ENCODE results near the gene ETNK2. TPM values are rescaled to one million over a fixed set of nuclear protein-coding genes. Genes with fewer than 3 reads are reported as not detected.

The ETNK2 gene
- total RNA-seq, 4 donors from 2014 or later = 6.1 to 21.1 (median 9.5) TPM

DNA sequence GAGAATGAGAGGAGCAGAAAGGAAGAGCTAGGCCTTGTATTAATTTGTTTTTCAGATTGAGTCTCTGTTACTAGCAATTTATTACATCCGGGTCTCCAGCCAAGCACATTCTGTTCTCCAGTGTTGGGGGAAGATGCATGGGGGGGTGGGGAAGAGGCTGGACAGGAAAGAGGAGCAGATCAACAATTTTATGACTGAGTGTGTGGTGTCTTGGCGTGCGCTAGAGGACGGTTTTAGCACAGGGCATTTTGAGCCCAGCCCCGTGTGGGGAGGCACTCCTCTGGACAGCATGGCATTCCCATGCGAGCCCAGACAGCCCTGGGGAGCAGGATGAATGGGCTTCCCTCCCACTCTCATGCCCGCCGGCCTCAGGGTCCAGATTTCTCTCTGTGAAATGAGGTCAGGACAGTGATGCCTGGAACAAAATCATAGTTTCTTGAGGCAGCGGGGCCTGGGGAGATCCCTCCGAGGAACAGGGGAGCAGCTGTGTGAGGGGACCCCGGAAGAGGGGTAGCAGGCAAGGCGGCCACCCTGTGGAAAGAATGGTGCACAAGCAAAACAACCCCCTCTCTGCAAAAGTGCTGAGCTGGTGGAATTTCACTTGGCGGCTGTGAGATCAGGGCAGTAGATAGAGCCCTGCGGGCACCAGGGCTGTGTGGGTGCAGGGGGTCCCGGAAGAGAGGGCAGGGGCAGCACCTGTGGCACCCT, 62.6 kb downstream of the ETNK2 start:
- H3K27ac ChIP-seq = peak overlapping the region in 3 of 4 donors; percentile 76 to 82 (median 82)
- peaks cover 0 to 98% (median 23%) of the 10 kb centered on the region in 3 donors for H3K4me1 ChIP-seq
- no peaks in the 10 kb centered on the region for H3K36me3 ChIP-seq
- peak; percentile 82 for ATAC-seq
- no peaks in the 10 kb centered on the region for H3K27me3 ChIP-seq
- H3K4me3 ChIP-seq = peak overlapping the region in 1 of 2 donors; percentile 31
- H3K9me3 ChIP-seq = no peaks in the 10 kb centered on the region
- no peak for TF ChIP-seq EP300 (IDR thresholded peaks at IDR 0.05)
- peak; percentile 61 for TF ChIP-seq POLR2AphosphoS5 (IDR thresholded peaks at IDR 0.05)
- TF ChIP-seq, protein P1, sequence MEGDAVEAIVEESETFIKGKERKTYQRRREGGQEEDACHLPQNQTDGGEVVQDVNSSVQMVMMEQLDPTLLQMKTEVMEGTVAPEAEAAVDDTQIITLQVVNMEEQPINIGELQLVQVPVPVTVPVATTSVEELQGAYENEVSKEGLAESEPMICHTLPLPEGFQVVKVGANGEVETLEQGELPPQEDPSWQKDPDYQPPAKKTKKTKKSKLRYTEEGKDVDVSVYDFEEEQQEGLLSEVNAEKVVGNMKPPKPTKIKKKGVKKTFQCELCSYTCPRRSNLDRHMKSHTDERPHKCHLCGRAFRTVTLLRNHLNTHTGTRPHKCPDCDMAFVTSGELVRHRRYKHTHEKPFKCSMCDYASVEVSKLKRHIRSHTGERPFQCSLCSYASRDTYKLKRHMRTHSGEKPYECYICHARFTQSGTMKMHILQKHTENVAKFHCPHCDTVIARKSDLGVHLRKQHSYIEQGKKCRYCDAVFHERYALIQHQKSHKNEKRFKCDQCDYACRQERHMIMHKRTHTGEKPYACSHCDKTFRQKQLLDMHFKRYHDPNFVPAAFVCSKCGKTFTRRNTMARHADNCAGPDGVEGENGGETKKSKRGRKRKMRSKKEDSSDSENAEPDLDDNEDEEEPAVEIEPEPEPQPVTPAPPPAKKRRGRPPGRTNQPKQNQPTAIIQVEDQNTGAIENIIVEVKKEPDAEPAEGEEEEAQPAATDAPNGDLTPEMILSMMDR (IDR thresholded peaks at IDR 0.05) = peak in 1 of 4 experiments; percentile 16
- peak in 1 of 2 donors; percentile 8 for TF ChIP-seq POLR2A (IDR thresholded peaks at IDR 0.05)
- WGBS, 2 donors (ENCODE audit: low coverage in 1 of 2) = 55 to 78% methylated on average over 6 to 10 of the region's 15 CpGs

DNA sequence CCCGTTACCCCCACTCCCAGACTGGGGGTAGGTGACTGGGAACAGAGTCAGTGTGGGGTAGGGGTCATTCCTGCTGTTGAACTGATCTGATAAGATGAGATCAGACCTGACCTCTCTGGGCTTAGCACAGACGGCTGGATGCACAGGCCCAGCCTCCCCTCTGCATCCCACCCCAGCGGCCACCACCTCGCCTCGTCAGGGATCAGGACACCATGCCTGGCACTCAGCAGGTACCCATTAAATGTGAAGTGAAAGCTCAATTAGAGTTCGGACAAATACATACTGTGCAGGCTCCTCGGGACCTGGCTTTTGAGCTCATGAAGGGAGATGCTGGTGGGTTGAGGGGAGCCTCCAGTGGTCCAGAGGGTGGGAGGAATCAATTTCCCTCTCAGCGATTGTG, 63.2 kb downstream of the ETNK2 start:
- Histone ChIP-seq H3K4me1 (peaks cover 0 to 98% (median 28%) of the 10 kb centered on the region in 3 donors), H3K4me3 (peak overlapping the region in 1 of 2 donors; percentile 31), H3K27ac (peak overlapping the region; percentile 51 to 82 (median 79)), H3K27me3 (no peaks in the 10 kb centered on the region), H3K9me3 (no peaks in the 10 kb centered on the region), H3K36me3 (no peaks in the 10 kb centered on the region)
- TF ChIP-seq POLR2A (IDR thresholded peaks at IDR 0.05) = no peak
- no peak for TF ChIP-seq POLR2AphosphoS5 (IDR thresholded peaks at IDR 0.05)
- no peak for TF ChIP-seq EP300 (IDR thresholded peaks at IDR 0.05)
- WGBS, 2 donors (ENCODE audit: low coverage in 1 of 2) = 60 to 65% methylated on average over 2 to 4 of the region's 8 CpGs
- no peak for ATAC-seq

DNA sequence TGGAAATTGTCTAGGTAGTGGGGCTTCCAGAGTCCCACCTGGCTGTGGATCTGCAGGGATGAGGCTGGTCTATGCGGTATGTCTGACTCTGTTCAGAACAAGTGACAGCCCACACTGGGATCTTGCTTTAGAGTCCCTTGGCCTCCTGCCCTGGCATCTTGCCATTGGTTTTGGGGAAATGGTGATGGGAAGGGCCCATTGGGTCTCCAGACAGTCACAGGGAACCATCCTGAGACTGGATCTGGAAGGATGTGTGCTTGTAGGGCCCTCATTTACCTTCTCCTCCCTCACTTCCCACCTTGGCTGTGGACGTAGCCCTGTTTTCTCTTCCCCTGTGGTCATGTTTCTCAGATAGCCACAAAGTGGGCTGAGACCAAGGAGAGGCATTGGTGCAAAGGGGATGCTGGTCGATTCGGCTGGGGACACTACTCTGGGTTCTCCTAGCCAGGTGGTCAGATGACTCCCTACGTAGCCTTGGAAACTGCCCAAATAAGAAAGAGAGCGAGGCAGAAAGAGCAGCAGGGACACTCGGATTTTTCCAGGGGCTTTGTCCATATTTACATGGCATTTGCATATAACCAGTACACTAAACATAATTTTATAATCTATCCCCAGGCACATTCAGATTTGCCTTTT, 63.8 kb downstream of the ETNK2 start:
- Histone ChIP-seq H3K4me1 (peaks cover 0 to 98% (median 28%) of the 10 kb centered on the region in 3 donors), H3K27ac (peak overlapping the region; percentile 51 to 82 (median 79)), H3K27me3 (no peaks in the 10 kb centered on the region), H3K4me3 (peak overlapping the region in 1 of 2 donors; percentile 31), H3K36me3 (no peaks in the 10 kb centered on the region), H3K9me3 (no peaks in the 10 kb centered on the region)
- WGBS, 2 donors (ENCODE audit: low coverage in 1 of 2) = 59 to 64% methylated on average over 4 of the region's 7 CpGs
- no peak for TF ChIP-seq POLR2AphosphoS5 (IDR thresholded peaks at IDR 0.05)
- TF ChIP-seq POLR2A (IDR thresholded peaks at IDR 0.05) = no peak
- ATAC-seq = no peak

DNA sequence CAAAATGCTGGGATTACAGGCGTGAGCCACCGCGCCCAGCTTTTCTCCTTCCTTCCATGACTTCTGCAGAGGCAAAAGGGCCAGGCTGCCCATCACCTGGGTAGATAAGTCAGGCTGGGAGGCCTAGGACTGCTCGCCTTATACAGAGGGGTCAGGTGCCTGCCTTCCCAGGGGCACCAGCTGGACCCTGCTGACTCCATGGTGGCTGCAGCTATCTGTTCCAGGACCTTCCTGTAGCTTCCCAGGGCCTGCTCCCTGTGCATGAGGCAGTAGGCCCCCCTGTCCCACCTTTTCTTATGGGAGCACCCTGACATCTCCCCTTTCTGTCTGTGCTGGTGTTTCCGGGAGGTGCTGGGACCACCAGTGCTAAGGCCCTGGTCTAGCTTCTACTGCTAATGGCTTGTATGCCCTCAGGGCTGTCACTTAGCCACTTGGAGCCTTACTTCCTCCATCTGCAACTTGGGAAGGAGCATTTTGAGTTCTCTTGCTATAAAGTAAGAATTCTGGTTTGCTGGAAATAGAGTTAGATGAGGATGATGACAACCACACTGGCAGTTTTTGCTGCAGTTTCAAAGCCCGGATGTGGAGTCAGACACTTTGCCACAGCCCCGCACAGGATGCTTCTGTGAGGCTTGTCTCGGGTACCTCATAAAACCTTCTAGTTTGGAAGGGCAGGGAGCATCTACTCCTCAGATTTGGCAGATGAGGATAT, 64.5 kb downstream of the ETNK2 start:
- no peaks in the 10 kb centered on the region for H3K9me3 ChIP-seq
- TF ChIP-seq, protein P1 (IDR thresholded peaks at IDR 0.05) = no peak
- no peak for TF ChIP-seq EP300 (IDR thresholded peaks at IDR 0.05)
- TF ChIP-seq POLR2A (IDR thresholded peaks at IDR 0.05) = no peak
- no peak for TF ChIP-seq POLR2AphosphoS5 (IDR thresholded peaks at IDR 0.05)
- no peak overlapping the region for H3K4me3 ChIP-seq
- H3K4me1 ChIP-seq = peaks cover 0 to 98% (median 35%) of the 10 kb centered on the region in 3 donors
- no peak for ATAC-seq
- 73% methylated on average over 7 of the region's 8 CpGs; no CpG with 5 or more reads in 1 of the 2 donors for WGBS, 2 donors (ENCODE audit: low coverage in 1 of 2)
- no peaks in the 10 kb centered on the region for H3K27me3 ChIP-seq
- peak overlapping the region in 3 of 4 donors; percentile 76 to 82 (median 82) for H3K27ac ChIP-seq
- H3K36me3 ChIP-seq = no peaks in the 10 kb centered on the region

DNA sequence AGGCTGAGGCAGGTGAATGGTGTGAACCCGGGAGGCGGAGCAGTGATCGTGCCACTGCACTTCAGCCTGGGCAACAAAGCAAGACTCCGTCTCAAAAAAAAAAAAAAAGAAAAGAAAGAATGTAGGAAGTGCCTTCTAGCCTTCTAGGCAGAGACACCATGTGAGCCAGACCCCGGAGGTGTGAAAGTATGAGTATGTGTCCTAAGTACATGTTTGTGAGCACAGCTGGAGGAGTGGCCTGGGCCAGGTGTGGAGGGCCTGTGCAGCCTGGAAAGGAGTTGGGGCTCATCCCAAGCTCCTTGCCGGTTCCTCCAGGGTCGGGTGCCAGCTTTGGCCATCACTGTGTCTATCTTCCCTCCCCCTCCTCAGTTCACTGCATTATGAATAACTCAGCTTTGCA, 66.0 kb downstream of the ETNK2 start:
- no peak for ATAC-seq
- Histone ChIP-seq H3K27me3 (peaks cover 7% of the 10 kb centered on the region), H3K4me3 (no peak overlapping the region), H3K4me1 (peaks cover 0 to 98% (median 46%) of the 10 kb centered on the region in 3 donors), H3K27ac (peak overlapping the region in 2 of 4 donors; percentile 82), H3K9me3 (no peaks in the 10 kb centered on the region), H3K36me3 (no peaks in the 10 kb centered on the region)
- WGBS, 2 donors (ENCODE audit: low coverage in 1 of 2) = 82 to 92% methylated on average over 2 to 7 of the region's 7 CpGs
- TF ChIP-seq, protein P1 (IDR thresholded peaks at IDR 0.05) = no peak
- no peak for TF ChIP-seq POLR2A (IDR thresholded peaks at IDR 0.05)
- TF ChIP-seq POLR2AphosphoS5 (IDR thresholded peaks at IDR 0.05) = no peak
- TF ChIP-seq EP300 (IDR thresholded peaks at IDR 0.05) = no peak
